ENCODE measurements around the gene EDDM13. TPM values are rescaled to one million over a fixed set of nuclear protein-coding genes. Genes with fewer than 3 reads are reported as not detected.

Gene EDDM13
- total RNA-seq, 1 donor from 2014 or later, result not detected

DNA sequence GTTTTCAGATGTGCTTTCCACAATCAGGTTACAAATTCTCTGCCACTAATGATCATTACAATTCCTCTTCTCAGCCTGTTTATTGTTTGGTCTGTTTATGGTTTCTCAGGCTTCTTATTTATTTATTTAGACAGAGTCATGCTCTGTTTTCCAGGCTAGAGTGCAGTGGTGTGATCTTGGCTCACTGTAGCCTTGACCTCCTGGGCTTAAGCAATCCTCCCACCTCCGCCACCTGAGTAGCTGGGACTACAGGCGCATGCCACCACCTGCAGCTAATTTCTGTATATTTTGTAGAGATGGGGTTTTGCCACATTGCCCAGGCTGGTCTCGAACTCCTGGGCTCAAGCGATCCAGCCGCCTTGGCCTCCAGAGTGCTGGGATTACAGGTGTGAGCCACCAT, 44.2 kb downstream of the EDDM13 start:
- Mint-ChIP-seq H3K4me1 (ENCODE audit: low read depth, unreplicated experiment) (peaks cover 13% of the 10 kb centered on the region), H3K27me3 (ENCODE audit: unreplicated experiment) (peaks cover 11% of the 10 kb centered on the region), H3K27ac (ENCODE audit: unreplicated experiment) (no peak overlapping the region), H3K36me3 (ENCODE audit: unreplicated experiment) (peaks cover 3% of the 10 kb centered on the region), H3K4me3 (ENCODE audit: unreplicated experiment) (no peak overlapping the region), H3K9me3 (ENCODE audit: unreplicated experiment) (peaks cover 7% of the 10 kb centered on the region)
- TF ChIP-seq, protein P1, sequence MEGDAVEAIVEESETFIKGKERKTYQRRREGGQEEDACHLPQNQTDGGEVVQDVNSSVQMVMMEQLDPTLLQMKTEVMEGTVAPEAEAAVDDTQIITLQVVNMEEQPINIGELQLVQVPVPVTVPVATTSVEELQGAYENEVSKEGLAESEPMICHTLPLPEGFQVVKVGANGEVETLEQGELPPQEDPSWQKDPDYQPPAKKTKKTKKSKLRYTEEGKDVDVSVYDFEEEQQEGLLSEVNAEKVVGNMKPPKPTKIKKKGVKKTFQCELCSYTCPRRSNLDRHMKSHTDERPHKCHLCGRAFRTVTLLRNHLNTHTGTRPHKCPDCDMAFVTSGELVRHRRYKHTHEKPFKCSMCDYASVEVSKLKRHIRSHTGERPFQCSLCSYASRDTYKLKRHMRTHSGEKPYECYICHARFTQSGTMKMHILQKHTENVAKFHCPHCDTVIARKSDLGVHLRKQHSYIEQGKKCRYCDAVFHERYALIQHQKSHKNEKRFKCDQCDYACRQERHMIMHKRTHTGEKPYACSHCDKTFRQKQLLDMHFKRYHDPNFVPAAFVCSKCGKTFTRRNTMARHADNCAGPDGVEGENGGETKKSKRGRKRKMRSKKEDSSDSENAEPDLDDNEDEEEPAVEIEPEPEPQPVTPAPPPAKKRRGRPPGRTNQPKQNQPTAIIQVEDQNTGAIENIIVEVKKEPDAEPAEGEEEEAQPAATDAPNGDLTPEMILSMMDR (IDR thresholded peaks at IDR 0.05; ENCODE audit: partially characterized antibody, unreplicated experiment), result no peak
- no peak for DNase-seq

GRCh38 chr19:56317749-56318148, 45.2 kb downstream of the EDDM13 start:
- no peak for DNase-seq
- TF ChIP-seq, protein P1 (IDR thresholded peaks at IDR 0.05; ENCODE audit: partially characterized antibody, unreplicated experiment), result no peak
- H3K9me3 Mint-ChIP-seq (ENCODE audit: unreplicated experiment), result peaks cover 7% of the 10 kb centered on the region
- H3K36me3 Mint-ChIP-seq (ENCODE audit: unreplicated experiment), result no peaks in the 10 kb centered on the region
- H3K4me3 Mint-ChIP-seq (ENCODE audit: unreplicated experiment), result no peak overlapping the region
- peaks cover 12% of the 10 kb centered on the region for H3K4me1 Mint-ChIP-seq (ENCODE audit: low read depth, unreplicated experiment)
- H3K27me3 Mint-ChIP-seq (ENCODE audit: unreplicated experiment), result peaks cover 13% of the 10 kb centered on the region
- H3K27ac Mint-ChIP-seq (ENCODE audit: unreplicated experiment), result no peak overlapping the region

DNA sequence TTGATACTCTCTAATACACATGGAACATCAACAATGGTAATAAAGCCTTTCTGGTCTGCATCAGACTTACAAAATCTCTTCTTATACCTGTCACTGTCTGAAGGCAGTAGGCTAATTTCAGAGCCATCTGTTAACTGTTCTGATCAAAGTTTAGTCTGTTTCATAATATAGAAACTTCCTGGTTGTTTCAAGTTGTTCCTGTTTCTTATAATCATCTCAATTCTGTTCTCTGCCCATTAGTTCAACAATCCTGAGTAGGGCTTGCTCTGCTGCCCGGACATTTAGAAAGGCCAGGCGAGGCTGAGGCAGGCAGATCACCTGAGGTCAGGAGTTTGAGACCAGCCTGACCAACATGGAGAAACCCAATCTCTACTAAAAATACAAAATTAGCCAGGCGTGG, 47.4 kb downstream of the EDDM13 start:
- Mint-ChIP-seq H3K4me1 (ENCODE audit: low read depth, unreplicated experiment) (peaks cover 6% of the 10 kb centered on the region), H3K4me3 (ENCODE audit: unreplicated experiment) (no peak overlapping the region), H3K27me3 (ENCODE audit: unreplicated experiment) (peaks cover 13% of the 10 kb centered on the region), H3K27ac (ENCODE audit: unreplicated experiment) (no peak overlapping the region), H3K36me3 (ENCODE audit: unreplicated experiment) (no peaks in the 10 kb centered on the region), H3K9me3 (ENCODE audit: unreplicated experiment) (peaks cover 2% of the 10 kb centered on the region)
- no peak for DNase-seq
- TF ChIP-seq, protein P1 (IDR thresholded peaks at IDR 0.05; ENCODE audit: partially characterized antibody, unreplicated experiment), result no peak

DNA sequence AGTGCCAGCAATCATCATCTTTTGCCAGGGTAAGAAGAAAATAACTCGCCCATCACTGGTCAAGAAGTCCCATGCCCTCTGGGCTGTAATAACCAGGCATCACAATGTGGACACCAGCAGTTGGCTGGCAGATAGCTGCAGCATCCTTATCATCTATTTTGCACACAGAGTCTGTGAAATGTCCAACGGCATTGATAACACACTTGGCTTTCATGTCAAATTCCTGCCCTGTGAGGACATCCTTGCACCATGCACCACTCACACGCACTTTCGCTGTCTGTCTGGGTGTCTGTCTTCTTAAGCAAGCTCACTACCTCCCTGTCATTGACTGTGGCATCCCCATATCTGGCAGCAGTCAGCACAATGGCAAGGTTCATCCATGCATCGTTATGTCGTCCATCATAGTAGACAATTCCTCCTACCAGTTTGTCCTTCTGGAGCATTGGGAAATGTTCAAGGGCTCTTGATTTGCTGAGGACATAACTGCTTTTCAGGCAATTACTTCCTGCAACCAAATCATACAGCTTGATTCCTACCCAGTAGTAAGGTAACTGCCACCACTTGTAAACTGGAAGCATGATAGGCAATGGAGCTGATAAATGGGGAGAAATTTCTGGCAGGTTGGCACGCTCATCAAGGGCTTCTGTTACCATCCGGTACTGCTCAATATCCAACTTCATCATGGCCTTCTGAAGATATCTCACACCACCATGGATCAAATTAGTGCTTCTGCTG, 48.9 kb downstream of the EDDM13 start:
- DNase-seq, result no peak
- TF ChIP-seq, protein P1 (IDR thresholded peaks at IDR 0.05; ENCODE audit: partially characterized antibody, unreplicated experiment), result no peak
- Mint-ChIP-seq H3K27me3 (ENCODE audit: unreplicated experiment) (peaks cover 9% of the 10 kb centered on the region), H3K9me3 (ENCODE audit: unreplicated experiment) (peaks cover 2% of the 10 kb centered on the region), H3K27ac (ENCODE audit: unreplicated experiment) (no peak overlapping the region), H3K4me3 (ENCODE audit: unreplicated experiment) (no peak overlapping the region), H3K36me3 (ENCODE audit: unreplicated experiment) (no peaks in the 10 kb centered on the region), H3K4me1 (ENCODE audit: low read depth, unreplicated experiment) (no peaks in the 10 kb centered on the region)

- H3K9me3 Mint-ChIP-seq (ENCODE audit: unreplicated experiment), result peaks cover 2% of the 10 kb centered on the region
- H3K36me3 Mint-ChIP-seq (ENCODE audit: unreplicated experiment), result no peaks in the 10 kb centered on the region
- no peak for DNase-seq
- H3K27me3 Mint-ChIP-seq (ENCODE audit: unreplicated experiment), result peaks cover 9% of the 10 kb centered on the region
- no peaks in the 10 kb centered on the region for H3K4me1 Mint-ChIP-seq (ENCODE audit: low read depth, unreplicated experiment)
- no peak overlapping the region for H3K4me3 Mint-ChIP-seq (ENCODE audit: unreplicated experiment)
- TF ChIP-seq, protein P1 (IDR thresholded peaks at IDR 0.05; ENCODE audit: partially characterized antibody, unreplicated experiment), result no peak
- H3K27ac Mint-ChIP-seq (ENCODE audit: unreplicated experiment), result no peak overlapping the region
Measured at GRCh38 chr19:56321989-56322440, 49.5 kb downstream of the EDDM13 start.

All from glutamatergic neuron (in vitro differentiated cells).